Measurements from ENCODE around the gene KIAA0408.
"Not testable (repeated sequence)": the region's sequence is repeated elsewhere in the genome, so short reads cannot be mapped to it uniquely, and the experiment has no call there.

The KIAA0408 gene

GRCh38 chr6:127420556-127420955, 38.6 kb downstream of the KIAA0408 start:
- H3K4me3 ChIP-seq (ENCODE audit: low read depth, low read length) = no peak overlapping the region

DNA sequence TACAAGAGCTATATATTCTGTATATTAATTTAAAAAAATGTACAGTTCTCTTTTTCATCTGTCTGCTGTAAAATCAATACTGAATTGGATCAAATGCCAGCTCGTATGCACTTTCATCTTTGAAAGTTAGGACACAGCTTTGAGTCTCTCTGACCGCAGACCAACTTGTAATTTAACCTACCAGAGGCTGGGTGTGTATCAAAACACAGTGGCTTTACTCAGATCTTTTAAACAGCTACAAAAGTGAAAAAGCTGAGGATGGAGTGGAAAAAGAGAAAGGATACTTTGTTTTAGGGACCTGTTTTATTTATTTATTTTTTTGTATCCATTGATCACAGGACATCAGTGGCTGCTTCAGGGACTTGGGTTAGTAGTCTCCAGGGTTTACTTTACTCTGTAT, 44.1 kb downstream of the KIAA0408 start:
- H3K4me3 ChIP-seq (ENCODE audit: low read depth, low read length) = no peak overlapping the region

- H3K4me3 ChIP-seq (ENCODE audit: low read depth, low read length) = not testable (repeated sequence)
Observed at GRCh38 chr6:127413123-127413522, 46.1 kb downstream of the KIAA0408 start.

DNA sequence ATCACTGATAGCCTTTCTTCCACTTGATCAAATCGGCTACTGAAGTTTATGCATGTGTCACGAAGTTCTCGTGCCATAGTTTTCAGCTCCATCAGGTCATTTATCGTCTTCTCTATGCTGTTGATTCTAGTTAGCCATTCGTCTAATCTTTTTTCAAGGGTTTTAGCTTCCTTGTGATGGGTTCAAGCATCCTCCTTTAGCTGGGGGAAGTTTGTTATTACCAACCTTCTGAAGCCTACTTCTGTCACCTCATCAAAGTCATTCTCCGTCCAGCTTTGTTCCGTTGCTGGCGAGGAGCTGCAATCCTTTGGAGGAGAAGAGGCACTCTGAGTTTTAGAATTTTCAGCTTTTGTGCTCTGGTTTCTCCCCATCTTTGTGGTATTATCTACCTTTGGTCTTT, 47.2 kb downstream of the KIAA0408 start:
- not testable (repeated sequence) for H3K4me3 ChIP-seq (ENCODE audit: low read depth, low read length)
